GM19238 (cell line): Measurements from ENCODE around the gene KSR2.

Source experiments
- DNase-seq: peaks from one replicate; pipeline ENCODE4 v3.0.0; 2011; ENCODE audit warnings: low spot score; ENCODE audit not compliant: insufficient read length

KSR2 gene

DNA sequence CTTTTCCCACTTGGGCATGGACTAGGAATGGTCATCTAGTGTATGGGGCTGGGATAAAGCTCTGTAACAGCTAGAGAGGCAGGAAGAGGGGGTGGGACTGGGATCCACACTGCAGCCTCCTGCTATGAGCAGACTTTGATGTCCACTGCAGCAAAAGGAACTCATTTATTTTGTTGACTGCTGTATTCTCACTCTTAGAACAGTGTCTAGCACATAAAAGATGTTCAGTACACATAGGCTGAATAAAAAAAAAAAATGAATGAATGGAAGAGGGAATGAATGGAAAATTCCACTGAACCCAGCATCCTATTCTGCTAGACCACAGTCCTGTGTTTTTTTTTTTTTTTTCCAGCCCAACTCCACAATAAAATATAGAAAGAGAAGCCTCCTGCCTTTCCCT, 501.2 kb downstream of the KSR2 start:
- no peak for DNase-seq

DNA sequence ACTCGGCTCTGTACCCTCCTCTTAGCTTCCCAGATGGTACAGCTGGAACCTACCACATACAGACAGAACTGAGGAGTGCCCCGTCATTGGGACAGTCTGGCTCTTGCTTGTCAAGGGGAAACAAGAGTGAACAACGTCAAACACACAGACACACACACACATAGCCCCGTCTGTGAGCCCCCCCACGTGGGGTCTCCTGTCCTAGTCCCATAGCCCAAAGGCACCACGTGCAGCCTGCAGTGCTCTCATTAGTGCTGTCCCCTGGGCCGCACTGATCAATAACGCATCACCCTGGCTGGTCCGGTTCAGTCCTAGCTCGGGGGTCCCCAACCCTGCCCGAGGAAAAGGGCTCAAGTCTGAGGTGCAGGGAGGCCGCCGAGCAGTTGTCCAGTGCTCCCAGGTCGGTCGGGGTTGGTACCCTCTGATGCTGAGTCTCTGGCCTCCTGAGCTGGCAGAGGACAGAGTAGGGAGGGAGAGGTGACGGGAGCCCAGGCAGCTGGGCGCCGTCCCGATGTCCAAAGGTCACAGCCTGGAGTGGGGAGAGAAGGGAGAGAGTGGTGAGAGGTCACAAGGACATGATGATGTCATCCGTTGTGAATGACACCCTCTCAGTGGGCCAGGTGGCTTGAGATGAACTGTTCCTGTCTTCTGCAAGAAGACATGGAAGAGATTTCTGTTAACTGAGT, 502.0 kb downstream of the KSR2 start:
- DNase-seq = no peak

DNA sequence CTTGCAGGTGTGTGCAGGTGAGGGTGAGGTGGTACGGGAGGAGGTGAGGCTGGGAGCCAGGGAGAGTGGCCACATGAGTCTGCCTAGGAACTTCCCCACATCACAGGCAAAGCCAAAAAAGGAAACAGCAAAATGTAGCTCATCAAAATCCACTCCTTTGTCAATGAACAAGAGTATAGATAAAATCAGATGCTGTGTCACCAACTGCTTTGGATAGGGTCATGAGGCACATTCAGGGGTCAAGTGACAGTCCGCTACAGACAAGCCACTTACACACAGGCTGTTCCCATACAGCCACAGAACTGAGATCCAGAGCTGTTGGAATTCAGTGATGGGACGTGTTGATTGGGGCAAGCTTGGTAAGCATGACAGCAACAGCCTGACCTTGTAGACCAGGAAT, 507.1 kb downstream of the KSR2 start:
- no peak for DNase-seq

DNA sequence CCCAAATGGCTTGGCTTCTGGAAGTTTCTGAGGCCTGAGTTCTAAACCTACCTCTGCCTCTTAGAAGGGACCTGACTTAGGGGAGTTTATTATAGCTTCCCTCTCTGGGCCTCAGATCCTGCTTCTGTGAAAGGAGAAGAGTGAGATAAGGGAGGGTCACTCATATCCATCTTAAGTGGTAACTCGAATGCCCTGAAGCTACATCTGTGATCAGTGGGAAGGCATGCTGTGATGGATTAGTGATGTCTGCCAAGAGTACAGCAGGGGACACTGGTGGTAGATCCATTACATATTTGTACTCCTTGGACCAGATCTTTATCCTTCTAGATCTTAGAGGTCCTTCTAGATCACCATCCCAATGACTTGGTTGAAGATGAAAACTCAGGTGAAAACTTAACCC, 509.6 kb downstream of the KSR2 start:
- no peak for DNase-seq

DNA sequence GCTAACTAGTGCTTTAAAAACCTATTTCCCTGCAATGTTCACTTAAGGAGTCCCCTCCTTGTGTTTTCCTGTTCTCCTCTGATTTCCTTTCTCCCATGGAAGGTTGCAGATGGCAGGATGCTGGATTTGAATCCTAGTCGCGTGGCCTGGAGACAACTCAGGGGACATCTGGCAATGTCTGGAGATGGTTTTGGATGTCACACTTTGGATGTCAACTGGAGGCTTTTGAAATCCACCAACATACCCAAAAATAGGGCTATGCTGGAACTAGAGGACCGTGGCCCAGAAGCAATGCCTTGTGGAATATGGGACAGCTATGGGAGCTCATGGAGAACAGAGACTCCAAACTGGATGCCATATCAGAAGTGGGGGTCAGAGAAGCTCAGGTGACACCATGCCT, 511.6 kb downstream of the KSR2 start:
- no peak for DNase-seq

DNA sequence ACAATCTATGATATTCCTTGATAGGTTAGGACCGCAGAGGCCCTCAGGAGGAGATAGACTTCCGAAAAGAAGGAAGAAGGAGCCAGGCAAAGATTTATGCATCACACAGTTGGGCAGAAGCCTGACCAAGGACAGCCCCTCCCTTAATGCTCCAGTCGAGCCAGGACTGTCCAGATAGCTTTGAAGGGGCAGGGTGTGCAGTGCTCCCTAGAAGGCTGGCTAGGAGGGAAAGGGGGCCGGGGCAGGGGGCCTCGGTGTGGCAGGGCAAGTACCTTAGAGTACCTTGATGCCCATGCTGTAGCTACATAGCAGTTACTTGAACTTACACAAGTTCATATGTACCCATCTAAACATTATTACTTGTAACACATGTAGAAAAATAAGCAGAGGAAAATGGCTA, 512.7 kb downstream of the KSR2 start:
- no peak for DNase-seq

DNA sequence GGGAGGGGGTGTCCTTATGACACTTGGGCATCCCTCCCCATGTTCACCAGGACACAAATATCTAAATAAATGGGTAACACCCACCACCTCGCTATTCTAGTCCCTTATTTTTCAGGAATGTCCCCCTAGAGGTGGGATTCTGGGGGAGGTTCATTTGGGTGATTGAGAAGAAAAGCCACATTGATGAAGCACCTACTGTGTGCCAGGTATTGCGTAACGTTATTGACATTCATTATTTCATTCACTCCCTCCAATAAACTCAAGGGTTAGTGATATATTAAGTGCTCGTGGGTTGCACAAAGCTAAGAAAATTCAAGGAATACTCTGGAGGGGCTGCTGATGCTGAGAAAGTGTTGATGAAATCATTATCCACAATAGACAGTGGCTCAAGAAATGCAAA, 514.8 kb downstream of the KSR2 start:
- DNase-seq = no peak

DNA sequence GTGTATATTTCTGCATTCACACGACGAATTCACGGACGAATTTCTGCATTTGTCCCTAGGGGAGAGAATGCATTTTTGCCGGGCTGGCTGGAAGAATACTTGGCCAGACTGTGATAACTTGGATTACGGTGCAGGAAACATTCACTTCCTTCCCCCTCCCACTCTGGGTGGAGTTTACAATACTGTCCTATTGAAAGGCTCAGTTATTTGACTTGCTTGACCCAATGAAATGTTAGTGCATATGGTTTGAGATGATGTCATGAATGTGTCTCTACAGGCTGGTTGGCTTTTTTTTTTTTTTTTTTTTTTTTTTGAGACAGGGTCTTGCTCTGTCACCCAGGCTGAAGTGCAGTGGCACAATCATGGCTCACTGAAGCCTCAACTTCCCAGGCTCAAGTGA, 516.7 kb downstream of the KSR2 start:
- no peak for DNase-seq

DNA sequence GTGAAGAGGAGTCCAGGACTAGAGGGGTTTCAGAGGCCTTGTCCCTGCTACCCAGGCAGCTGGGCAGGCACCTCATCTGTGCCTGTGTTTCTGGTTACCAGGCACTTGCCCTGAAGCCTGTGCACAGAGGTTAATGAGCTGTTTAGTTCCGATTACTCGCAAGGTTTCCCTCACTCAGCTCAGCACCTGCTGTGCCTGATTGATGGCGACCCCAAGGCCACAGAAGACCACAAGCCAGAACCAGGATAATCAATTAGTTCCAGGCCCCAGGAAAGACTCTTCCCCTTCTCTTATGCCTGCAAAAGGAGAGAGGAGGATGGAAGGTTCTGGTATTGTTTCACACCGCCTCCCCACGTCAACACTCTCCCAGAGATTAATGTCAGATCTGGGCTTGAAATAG, 518.6 kb downstream of the KSR2 start:
- DNase-seq = no peak

DNA sequence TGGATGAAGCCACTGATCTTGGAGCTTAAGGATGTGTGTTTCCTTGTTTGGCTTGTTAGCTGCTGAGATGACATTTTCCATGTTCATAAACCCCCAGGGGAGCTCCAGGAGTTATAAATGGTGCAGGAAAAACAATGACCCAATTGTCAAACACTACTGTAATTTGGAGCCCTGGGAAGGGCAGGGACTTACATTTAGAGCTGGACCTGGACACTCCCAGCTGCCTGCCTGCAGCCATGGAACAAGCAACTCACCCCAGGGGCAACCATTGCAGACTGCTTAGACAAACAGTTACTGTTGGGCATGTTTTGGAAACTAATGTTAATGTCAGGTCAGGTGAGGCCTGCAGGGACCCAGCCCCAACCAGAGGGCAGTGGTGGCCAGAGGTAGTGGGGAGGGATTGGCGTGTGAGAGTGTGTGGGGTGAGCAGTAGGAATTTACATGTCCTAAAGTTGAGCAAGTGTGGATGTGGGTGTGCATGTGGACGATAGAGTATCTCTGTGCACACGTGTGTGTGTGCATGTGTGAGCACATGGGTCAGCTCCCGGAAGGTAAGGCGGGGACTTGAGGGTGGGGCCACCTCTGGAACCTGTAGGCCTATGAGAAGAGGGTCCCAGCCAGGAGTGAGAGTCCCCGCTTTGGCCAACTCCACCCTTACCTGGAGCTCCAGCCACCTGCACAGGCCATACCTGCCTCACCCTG, 521.0 kb downstream of the KSR2 start:
- DNase-seq = no peak

DNA sequence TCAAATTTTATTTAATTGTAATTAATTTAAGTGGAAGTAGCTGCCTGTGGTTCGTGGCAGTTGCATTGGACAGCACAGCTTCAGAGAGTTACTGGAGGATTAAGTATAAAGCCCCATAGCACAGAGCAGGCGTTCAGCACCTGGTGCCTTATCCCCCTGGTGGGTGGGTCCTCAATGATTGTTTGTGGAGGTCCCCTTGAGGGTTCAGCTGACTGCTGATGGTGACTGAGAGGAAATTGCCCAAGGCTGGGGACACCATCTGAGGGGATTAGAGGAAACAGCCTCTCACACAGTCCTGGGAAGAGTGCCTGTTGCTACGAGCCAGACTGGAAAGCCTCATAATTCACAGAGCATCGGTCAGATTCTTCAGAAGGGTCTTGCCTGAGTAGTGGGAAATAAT, 524.0 kb downstream of the KSR2 start:
- no peak for DNase-seq

DNA sequence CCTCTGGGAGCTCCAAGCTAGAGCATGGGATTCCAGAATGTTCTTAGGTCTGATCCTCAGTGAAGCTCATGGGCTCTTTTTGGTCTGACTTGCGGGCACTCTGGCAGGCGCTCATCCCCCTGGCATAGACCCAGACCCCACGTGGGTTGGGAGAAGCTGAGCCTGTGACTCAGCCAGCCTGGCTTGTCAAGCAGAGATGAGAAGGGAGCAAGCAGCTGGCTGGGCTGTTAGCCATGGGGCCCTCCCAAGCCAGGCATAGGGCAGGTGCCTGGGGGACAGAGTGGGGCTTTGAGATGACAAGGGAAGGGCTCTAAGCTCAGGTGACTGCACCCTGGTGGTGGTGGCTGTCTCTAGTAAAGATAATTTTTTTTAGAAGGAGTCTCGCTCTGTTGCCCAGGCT, 527.0 kb downstream of the KSR2 start:
- no peak for DNase-seq

DNA sequence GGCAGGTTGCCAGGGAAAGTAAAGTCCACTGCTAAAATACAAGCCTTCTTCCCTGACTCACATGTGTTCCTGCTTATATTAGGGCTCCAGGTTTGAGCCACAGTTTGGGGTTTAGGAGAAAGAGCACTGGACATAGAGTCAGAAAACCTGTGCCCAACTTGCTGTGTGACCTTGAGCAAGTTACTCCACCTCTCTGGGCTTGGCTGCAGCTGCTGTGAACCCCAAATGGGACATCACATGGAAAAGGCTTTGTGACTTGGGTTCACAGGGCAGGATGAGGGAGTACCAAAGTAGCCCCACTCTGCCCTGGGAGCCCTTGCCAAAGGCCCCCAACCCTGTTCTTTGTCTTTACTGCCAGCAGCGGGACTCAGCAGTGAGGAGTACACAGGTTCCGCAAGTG, 528.4 kb downstream of the KSR2 start:
- no peak for DNase-seq

DNA sequence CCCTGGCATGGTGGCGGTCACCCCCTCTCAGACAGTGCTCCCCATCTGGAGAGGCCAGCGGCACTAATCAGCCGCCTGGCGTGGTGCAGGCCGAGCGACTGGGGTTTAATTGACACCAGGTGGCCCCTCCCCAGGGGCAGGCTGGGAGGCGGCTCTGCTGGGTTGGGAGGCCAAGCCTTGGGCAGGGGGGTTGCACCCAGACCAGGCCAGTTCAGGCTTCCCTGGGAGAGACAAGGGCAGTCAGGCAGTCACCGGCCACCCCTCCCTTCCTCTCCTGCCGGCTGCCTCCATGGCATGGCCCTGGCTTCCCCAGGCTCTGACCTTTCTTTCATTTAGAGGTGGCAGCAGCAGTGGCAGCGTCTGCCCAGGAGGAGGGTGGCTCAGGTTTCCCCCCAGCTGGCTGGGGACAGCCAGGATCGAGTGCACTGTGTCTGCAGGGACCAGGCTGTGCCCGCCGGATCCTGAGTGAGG, 529.2 kb downstream of the KSR2 start:
- no peak for DNase-seq

DNA sequence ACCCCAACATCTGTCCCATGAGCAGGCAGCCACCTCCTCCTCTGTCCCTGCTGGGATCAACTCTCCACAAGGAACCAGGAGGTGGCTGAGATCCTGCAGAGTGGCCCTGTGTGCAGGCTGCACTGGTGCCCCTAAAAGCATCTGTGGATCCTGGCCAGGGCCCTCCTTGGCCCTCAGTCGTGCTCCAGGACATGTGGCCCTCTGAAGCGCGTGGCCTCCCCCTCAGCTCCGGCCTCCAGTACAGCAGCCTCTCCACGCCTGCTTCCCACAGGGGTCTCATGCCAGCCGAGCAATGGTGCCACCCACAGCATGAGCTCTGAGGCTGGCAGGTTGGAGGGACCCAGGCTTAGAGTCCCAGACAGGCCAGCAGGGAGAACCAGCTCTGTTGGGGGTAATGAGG, 530.0 kb downstream of the KSR2 start:
- DNase-seq = no peak

DNA sequence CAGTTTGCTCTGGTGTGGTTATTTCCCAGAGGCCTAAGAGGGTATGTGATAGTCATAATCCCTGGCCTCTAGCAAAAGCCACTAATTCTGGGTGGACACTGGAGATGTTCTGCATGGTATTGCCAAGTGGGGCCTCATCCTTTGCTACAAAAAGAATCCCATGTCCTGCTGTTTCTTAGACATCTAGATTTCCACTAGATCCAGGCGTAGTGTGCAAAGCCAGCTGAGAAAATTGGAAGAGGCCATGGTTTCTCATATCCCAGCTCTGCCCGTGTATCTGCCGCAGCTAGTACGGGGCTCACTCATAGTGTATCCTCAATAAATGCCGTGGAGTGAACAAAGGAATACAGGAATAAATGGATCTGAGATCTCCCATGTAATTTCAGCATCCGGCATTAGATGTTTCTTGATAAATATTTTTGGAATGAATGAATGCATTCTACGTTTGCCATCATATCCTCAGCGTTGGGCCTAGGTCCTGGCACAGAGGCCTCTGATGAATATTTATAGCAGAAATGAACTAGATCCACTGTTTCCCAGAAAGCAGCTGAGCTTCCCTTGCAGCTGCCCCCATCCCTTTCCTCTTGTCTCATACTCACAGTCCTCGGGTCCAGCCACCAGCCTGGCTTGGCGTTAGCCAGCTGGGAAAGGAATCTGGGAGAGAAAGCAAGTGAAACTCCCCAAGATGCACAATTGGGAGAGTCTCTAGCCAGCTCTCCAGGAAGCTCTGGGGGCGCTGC, 531.1 kb downstream of the KSR2 start:
- DNase-seq = no peak

DNA sequence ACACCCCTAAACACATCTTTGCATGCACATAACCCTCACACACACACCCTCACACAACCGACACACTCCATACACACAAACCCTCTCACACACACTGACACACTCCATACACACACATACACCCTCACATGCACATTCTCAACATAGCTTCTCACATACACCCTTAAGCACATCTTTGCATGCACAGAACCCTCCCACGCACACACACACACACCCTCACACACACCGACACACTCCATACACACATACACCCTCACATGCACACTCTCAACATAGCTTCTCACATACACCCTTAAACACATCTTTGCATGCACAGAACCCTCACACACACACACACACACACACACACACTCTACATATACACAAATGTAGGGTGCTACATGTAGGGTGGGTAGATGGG, 534.9 kb downstream of the KSR2 start:
- no peak for DNase-seq

DNA sequence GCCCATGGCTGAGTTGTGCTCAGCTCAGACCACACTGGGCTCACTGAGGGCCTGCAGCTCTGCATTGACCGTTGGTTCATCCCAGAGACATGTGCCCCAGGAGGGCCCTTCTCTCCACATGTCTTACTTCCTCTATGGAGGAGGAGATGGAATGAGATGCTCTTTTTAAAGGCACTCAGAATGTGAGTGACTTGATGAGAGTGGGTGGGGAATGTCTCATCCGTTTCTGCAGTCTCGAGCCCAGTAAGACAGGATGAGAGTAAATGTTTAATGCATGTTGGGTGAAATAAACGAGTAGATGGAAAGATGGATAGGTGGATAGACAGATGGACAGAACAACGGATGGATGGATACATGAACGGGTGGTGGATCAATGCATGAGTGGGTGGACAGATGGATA, 538.5 kb downstream of the KSR2 start:
- DNase-seq = no peak

DNA sequence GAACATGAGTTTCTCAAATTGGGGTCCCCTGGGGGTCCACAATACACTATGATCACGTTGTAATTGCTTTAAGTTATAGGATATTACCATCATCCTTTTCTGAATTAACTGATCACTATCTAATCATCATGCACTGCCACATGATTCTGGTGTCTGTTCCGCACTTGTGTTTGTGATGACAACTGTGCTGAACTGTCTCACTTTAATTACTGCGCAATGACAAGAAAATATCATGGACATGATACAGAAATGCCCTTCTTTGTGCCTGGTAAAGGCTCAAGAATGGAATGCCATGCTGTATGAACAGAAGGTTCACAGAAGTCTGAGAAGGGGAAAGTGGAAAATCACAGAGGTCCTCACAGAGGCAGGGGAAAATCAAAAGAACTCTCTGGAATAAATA, 541.6 kb downstream of the KSR2 start:
- DNase-seq = no peak

DNA sequence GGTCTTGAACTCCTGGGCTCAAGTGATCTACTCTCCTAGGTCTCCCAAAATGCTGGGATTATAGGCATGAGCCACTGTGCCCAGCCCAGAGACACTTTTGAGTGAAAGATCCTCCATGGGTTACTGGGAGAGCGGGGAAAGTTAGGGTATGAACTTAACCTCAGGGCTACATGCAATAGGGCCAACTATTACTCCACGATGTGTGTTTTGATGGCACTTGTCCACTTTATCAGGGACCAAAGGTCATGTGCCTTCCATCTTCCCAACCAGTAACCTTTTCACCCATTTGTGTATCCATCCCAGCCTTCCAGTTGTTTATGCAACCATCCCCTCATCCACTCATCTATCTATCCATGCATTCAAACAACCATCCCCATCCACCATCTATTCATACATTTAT, 546.8 kb downstream of the KSR2 start:
- DNase-seq = no peak

DNA sequence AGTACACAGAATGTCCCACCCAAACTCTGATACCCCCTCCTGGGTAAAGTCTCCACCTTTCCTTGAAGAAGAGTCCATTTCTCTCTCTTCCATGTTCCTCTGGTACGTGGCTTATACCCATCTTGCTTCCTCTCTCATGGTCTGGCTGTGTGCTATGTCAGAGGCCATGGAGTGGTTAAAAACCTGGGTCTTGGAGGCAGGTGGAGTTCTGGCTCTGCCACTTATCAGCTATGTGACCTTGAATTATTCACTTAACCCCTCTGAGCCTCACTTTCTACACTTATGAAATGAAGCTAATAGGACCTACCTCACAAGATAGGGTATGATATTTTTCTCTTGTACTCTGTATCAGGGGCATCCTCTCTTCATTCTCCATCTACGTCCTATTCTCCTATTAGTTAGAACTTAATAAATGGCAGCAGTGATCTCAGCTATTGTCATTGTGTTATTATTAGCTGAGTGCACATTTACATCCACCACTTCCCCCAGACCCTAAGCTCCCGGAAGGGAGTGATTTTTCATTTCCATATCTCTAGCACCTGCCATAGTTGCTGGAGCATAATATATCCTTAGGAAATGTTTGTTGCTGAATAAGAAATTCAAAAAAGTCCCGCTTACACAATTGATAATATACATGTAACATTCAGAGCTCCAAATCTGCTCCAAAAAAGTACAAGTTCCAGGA, 547.6 kb downstream of the KSR2 start:
- DNase-seq = no peak

DNA sequence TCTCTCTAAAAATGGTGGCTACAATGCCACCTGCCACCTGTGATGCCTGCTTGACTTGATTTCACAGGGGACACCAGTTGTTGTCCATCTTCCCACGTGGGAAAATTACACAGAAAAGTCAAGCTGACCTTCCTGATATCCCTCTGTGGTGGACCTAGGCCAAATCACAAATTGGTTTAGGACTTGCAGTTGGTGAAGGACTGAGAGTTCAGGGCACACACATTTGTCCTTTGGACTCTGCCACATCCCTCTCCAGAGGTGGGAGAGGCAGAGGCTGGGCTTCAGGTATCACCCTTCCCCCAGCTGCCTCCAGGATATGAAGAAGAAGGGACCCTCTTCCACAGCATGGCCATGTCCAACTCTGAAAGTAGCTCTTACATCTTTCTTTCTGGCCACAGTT, 551.8 kb downstream of the KSR2 start:
- DNase-seq = no peak
